LNCaP clone FGC (cell line): ENCODE results near the gene ZBP1.

Experiments used
- DNase-seq: peaks from one replicate; pipeline ENCODE4 v3.0.0-alpha.2; 2011; ENCODE audit warnings: low read depth
- H3K4me3 ChIP-seq: 2 replicates; pipeline ENCODE4 v1.5.1; 2011; ENCODE audit warnings: mild to moderate bottlenecking, low read depth, low read length, control low read depth
- TF ChIP-seq, protein P1 (sequence below): IDR thresholded peaks from 2 replicates; pipeline ENCODE4 v1.5.1; 2012; ENCODE audit warnings: mild to moderate bottlenecking; ENCODE audit not compliant: control insufficient read depth, insufficient read depth; ENCODE audit errors: extremely low read depth

Gene ZBP1

DNA sequence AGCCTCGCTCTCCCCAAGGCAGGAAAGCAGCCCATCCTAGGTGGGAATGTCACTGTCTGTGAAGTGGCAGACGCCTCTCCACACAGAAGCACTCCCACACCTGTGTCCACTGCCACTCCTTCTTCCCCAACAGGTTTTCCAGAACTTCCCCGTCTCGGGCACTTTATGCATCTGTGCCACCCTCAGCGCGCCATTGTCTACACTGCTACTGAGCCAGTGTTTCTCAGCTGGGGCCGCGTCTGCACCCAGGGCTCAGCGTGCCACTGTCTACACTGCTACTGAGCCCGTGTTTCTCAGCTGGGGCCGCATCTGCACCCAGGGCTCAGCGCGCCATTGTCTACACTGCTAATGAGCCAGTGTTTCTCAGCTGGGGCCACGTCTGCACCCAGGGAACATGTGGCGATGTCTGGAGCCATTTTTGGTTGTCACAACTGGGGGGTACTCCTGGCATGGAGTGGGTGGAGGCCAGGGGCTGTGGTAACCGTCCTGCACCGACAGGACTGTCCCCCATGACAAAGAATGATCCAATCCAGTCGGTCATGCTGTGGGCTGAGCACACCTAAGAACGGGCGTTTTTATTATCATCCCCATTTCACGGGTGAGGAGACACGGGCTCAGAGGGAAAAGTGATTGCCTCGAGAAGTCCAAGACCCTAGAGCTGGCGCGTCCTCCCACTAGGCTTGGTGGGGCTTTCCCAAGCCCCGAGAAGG, 41.7 kb upstream of the ZBP1 start:
- TF ChIP-seq, protein P1, sequence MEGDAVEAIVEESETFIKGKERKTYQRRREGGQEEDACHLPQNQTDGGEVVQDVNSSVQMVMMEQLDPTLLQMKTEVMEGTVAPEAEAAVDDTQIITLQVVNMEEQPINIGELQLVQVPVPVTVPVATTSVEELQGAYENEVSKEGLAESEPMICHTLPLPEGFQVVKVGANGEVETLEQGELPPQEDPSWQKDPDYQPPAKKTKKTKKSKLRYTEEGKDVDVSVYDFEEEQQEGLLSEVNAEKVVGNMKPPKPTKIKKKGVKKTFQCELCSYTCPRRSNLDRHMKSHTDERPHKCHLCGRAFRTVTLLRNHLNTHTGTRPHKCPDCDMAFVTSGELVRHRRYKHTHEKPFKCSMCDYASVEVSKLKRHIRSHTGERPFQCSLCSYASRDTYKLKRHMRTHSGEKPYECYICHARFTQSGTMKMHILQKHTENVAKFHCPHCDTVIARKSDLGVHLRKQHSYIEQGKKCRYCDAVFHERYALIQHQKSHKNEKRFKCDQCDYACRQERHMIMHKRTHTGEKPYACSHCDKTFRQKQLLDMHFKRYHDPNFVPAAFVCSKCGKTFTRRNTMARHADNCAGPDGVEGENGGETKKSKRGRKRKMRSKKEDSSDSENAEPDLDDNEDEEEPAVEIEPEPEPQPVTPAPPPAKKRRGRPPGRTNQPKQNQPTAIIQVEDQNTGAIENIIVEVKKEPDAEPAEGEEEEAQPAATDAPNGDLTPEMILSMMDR, result no peak
- DNase-seq, result no peak
- no peak overlapping the region for H3K4me3 ChIP-seq

DNA sequence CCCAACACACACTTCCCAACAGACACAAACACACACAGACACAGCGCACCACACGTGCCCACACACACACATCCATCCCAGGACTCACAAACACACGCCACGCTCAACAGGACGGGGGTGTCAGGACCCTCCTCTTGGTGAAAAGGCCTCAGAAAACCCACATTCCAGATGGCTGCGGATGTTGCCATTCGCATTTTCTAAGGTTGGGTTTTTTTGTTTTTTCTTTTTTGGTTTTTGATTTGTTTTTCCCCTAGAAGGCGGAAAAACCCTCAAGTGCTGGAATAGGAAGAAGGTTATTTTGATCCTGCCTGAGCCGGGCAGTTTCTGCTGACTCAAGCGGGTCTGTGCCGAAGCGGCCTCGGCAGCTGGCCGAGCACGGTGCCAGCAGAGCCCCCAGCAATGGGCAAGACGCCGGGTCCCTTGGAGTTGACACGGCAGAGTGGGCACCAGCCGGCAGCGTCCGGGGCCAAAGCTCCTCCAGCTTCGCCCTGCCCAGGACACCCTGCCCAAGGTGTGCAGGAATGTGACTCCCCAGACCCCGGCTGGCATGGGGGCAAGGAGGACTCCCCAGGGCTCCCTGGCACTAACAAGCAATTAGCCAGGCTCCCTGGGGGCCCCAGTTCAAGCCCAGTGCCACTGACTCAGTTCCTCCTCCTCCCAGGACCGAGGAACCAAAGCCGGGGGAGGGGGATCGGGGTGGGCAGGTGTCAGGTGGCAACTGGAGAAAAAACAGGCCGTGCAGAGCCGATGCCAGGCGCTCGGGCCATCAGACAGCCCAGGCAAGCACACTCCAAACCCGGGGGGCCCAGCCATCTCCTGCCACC, 40.9 kb upstream of the ZBP1 start:
- no peak overlapping the region for H3K4me3 ChIP-seq
- DNase-seq, result no peak
- TF ChIP-seq, protein P1, result no peak

DNA sequence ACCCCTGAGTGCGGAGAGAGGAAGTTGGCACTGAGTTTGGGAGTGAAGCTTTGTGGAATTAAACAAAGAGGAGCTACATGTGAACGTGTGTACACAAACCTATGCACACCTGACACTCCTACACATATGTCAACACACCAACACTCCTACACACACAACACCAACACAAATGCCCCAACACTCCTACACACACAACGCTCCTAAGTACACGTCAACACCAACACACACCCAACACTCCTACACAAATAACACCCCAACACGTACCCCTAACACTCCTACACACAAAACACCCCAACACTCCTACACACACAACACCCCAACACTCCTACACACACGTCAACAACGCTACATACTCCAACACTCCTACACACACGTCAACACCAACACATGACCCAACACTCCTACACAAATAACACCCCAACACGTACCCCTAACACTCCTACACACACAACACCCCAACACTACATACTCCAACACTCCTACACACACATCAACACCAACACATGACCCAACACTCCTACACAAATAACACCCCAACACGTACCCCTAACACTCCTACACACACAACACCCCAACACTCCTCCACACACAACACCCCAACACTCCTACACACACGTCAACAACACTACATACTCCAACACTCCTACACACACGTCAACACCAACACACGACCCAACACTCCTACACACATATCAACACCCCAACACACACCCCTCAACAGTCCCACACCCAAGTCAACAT, 40.1 kb upstream of the ZBP1 start:
- TF ChIP-seq, protein P1, result no peak
- no peak for DNase-seq

DNA sequence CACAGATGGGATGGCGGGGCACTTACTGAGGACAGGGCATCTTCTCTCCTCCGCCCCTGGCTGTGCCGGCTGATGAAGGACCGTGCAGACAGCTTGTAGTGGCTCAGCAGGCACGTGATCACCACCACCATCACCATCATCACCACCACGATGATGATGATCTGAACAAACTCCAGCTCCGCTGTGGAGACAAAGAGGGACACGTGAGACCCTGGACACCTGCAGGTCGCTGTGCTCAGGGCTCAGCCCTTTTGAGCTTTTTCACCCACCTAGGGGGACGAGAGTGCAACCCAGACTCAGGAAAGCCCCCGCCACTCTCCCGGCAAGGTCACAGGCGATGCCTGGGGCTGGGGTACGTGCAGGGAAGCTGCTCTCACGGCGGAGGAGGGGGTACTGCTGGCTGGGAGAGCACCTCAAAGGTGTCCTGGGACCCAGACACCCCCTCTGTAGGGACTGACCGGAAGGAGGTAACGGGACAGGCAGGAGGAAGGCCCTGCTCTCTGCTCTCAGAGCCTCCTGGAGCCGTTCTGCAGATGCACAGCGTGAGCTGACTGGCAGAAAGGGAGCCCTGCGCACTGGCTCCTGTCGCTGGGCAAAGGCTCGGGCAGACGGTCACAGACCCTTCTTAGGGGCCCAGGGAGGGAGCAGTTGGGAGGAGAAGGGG, 39.4 kb upstream of the ZBP1 start:
- TF ChIP-seq, protein P1, result no peak
- DNase-seq, result no peak
- H3K4me3 ChIP-seq, result no peak overlapping the region

More for the DNA sequence above, 40.1 kb upstream of the ZBP1 start:
- H3K4me3 ChIP-seq, result no peak overlapping the region

DNA sequence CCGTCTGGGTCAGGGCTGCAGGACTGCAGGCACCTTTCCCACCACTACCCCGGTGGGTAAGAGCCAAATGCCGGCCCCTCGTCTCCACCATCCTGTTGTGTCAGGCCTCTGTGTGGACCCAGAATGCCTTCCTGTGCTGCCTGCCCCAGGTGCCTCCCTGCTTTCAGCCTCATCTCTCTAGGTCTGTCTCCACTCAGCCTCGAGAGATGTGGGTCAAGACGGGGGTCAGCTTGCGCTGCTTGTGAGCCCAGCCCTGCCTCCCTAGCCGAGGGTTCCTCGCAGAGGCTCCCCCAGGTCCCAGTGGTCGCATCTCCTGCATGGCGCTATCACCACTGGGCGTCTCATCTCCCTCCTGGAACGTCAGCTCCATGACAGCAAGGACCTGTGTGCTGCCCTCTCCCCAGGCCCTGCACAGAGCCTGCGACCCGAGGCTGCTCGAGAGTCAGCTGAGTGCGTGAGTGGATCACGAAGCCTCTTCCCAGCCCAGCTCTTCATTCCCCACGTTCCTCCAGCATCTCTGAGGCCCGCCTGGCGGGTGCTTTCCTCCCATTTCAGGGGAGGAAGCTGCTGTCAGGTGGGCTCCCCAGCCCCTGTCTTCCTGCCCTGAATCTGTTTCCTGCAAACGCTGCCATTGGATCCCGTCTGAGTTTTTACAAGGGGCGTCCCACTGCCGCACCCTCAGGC, 38.7 kb upstream of the ZBP1 start:
- H3K4me3 ChIP-seq, result no peak overlapping the region
- TF ChIP-seq, protein P1, result no peak
- no peak for DNase-seq

DNA sequence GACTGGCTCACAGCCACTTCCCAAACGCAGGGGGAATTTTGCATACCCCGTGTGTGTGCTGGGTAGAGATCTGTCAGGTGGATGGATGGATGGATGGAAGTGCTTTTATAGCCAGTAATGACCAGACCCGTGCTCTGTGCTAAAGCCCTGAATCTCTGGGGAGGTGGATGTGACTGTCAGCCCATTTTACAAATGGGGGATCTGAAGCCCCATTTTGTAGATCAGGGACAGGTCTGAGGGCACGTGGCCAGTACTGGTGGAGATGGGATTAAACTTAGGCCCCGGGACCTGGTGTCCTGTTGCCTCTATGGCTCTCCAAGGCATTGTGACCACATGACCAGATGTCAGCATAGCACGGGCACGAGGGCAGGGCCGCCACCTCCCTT, 38.2 kb upstream of the ZBP1 start:
- no peak for DNase-seq
- TF ChIP-seq, protein P1, result no peak
- no peak overlapping the region for H3K4me3 ChIP-seq
